CD4-positive, alpha-beta memory T cell (primary cell): Measurements from ENCODE around the gene RPL22. TPM values are rescaled to one million over a fixed set of nuclear protein-coding genes. Genes with fewer than 3 reads are reported as not detected.

ENCODE experiments used
- CTCF ChIA-PET: fragments of 350-600 bp; sonication (Branson Sonifier 250); formaldehyde crosslinking; loops from one replicate; lab custom pipeline; 2021; ENCODE audit warnings: inconsistent platforms; ENCODE audit not compliant: partially characterized antibody; lab: Charles Lee
- POLR2A ChIA-PET: fragments of 350-600 bp; sonication (Branson Sonifier 250); formaldehyde crosslinking; loops from one replicate; lab custom pipeline; 2021; ENCODE audit not compliant: partially characterized antibody; lab: Charles Lee
- DNase-seq, 5 donors: peaks; one replicate each; pipeline versions ENCODE4 v3.0.0 to v3.0.0-alpha.2; 2020 to 2022; ENCODE audit warnings: mixed read lengths in 1 of 5
- H3K27ac ChIP-seq: one replicate; pipeline ENCODE4 v1.7.0; 2013; ENCODE audit warnings: low read depth, low read length
- H3K27me3 ChIP-seq: 2 replicates; pipeline ENCODE4 v1.7.0; 2013; ENCODE audit warnings: mild to moderate bottlenecking, low read length, moderate library complexity; ENCODE audit not compliant: insufficient read depth
- H3K36me3 ChIP-seq: 2 replicates; pipeline ENCODE4 v1.7.0; 2013; ENCODE audit warnings: mild to moderate bottlenecking, low read length, moderate library complexity; ENCODE audit not compliant: insufficient read depth
- H3K4me1 ChIP-seq: 2 replicates; pipeline ENCODE4 v1.7.0; 2013; ENCODE audit warnings: mild to moderate bottlenecking, low read length, moderate library complexity; ENCODE audit not compliant: insufficient read depth
- H3K4me3 ChIP-seq, 2 donors: one replicate each; pipeline ENCODE4 v1.7.0; 2013; ENCODE audit warnings: low read length in 2 of 2, mild to moderate bottlenecking in 1 of 2
- H3K9me3 ChIP-seq, 2 donors: one replicate each; pipeline ENCODE4 v1.7.0; 2013; ENCODE audit warnings: low read length in 2 of 2, control low read depth in 1 of 2; ENCODE audit not compliant: control insufficient read depth in 1 of 2
- H3K27ac Mint-ChIP-seq, 7 donors: one replicate each; pipeline ENCODE4 v1.8.0; 2020 to 2021; ENCODE audit warnings: mixed read lengths in 7 of 7, mild to moderate bottlenecking in 6 of 7, inconsistent platforms in 3 of 7, moderate library complexity in 3 of 7
- H3K27me3 Mint-ChIP-seq, 2 donors: one replicate each; pipeline ENCODE4 v1.8.0; 2020 to 2021; ENCODE audit warnings: mixed read lengths in 2 of 2
- H3K36me3 Mint-ChIP-seq, 2 donors: one replicate each; pipeline ENCODE4 v1.8.0; 2020 to 2021; ENCODE audit warnings: mixed read lengths in 2 of 2, inconsistent platforms in 1 of 2, mild to moderate bottlenecking in 1 of 2
- H3K4me1 Mint-ChIP-seq, 4 donors: one replicate each; pipeline ENCODE4 v1.8.0; 2020 to 2021; ENCODE audit warnings: mixed read lengths in 4 of 4, mild to moderate bottlenecking in 1 of 4
- H3K4me3 Mint-ChIP-seq, 8 donors: one replicate each; pipeline ENCODE4 v1.8.0; 2020 to 2021; ENCODE audit warnings: mixed read lengths in 8 of 8, mild to moderate bottlenecking in 7 of 8, moderate library complexity in 6 of 8, inconsistent platforms in 3 of 8
- H3K9me3 Mint-ChIP-seq, 8 donors: one replicate each; pipeline ENCODE4 v1.8.0; 2020 to 2021; ENCODE audit warnings: mixed read lengths in 8 of 8, mild to moderate bottlenecking in 5 of 8, inconsistent platforms in 3 of 8, moderate library complexity in 1 of 8
- intact Hi-C: fragments of 100-400 bp; cut with micrococcal nuclease; formaldehyde crosslinking; loops from one replicate; pipeline ENCODE4 v1.15.1; 2023
- polyA plus RNA-seq, 2 donors: library from polyadenylated mRNA; unstranded; fragments of 300-500 nt; fragmentation: Illumina TruSeq; gene quantifications; one replicate each; pipeline ENCODE4 v1.2.3, GENCODE V29; 2021
- total RNA-seq, 2 experiments: library from RNA; stranded (reverse); gene quantifications; one replicate each; pipeline ENCODE4 v1.2.3, GENCODE V29; 2021

Gene RPL22
- total and polyA plus RNA-seq, 4 experiments from 2014 or later, result 215 to 503 (median 375) TPM

DNA sequence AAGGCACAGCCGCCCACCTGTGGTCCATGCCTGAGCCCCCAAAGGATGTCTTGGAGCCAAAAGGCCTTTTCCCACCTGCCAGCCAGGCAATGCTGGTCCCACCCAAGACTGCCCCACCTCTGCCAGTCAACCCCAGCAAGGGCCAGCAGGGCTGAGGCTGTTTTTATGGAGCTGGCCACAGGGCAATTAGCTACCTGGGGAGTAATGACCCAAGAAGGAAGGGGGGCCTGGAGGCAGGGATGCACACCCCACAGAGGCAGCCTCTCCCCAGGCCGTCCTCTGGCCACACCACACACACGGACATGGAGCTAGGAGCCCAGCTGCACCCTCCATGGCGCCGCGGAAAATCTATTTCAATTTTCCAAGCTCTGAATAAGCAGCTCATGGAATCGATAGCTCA lies 46.5 kb downstream of the RPL22 start:
- Mint-ChIP-seq H3K27me3 (peaks cover 2 to 9% of the 10 kb centered on the region in 2 donors), H3K4me3 (no peak overlapping the region), H3K9me3 (no peaks in the 10 kb centered on the region), H3K27ac (no peak overlapping the region), H3K4me1 (peaks cover 4 to 16% (median 5%) of the 10 kb centered on the region in 4 donors), H3K36me3 (peaks cover 0 to 1% of the 10 kb centered on the region in 2 donors)
- Histone ChIP-seq H3K27me3 (no peaks in the 10 kb centered on the region), H3K4me1 (peaks cover 20% of the 10 kb centered on the region), H3K9me3 (no peaks in the 10 kb centered on the region), H3K27ac (no peak overlapping the region), H3K4me3 (no peak overlapping the region), H3K36me3 (no peaks in the 10 kb centered on the region)
- no peak for DNase-seq
- POLR2A ChIA-PET, result no interaction called here
- CTCF ChIA-PET, result no interaction called here
- intact Hi-C loops, result no loop called here

DNA sequence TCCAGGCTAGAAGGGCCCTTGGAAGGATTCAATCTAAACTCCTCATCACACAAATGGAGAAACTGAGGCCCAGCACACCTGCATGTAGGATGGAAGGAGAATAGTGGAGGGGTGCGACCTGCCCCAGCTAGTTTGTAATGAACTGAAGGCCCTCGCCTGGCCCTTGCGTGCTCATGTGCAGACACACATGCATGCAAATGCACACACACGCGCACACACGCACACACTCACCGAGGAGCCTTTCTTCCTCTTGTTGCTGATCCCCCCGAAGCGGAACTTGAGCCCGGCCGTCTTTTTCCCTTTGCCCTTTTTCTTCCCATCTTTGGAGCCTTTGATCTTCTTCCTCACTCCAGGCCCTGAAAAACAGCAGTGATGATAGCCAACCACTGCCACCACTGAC lies 47.2 kb downstream of the RPL22 start:
- no peak overlapping the region for H3K27ac ChIP-seq
- no peaks in the 10 kb centered on the region for H3K36me3 ChIP-seq
- Mint-ChIP-seq H3K4me3 (no peak overlapping the region), H3K4me1 (peaks cover 5 to 18% (median 5%) of the 10 kb centered on the region in 4 donors), H3K27me3 (peaks cover 2 to 9% of the 10 kb centered on the region in 2 donors), H3K9me3 (no peaks in the 10 kb centered on the region), H3K36me3 (peaks cover 0 to 1% of the 10 kb centered on the region in 2 donors), H3K27ac (no peak overlapping the region)
- POLR2A ChIA-PET, result no interaction called here
- H3K27me3 ChIP-seq, result no peaks in the 10 kb centered on the region
- intact Hi-C loops, result no loop called here
- peaks cover 20% of the 10 kb centered on the region for H3K4me1 ChIP-seq
- no peak overlapping the region for H3K4me3 ChIP-seq
- H3K9me3 ChIP-seq, result no peaks in the 10 kb centered on the region
- DNase-seq, result no peak
- CTCF ChIA-PET, result no interaction called here

- DNase-seq, result no peak
- Histone ChIP-seq H3K9me3 (no peaks in the 10 kb centered on the region), H3K4me3 (no peak overlapping the region), H3K36me3 (no peaks in the 10 kb centered on the region), H3K27me3 (no peaks in the 10 kb centered on the region), H3K27ac (no peak overlapping the region), H3K4me1 (peaks cover 20% of the 10 kb centered on the region)
- Mint-ChIP-seq H3K9me3 (no peaks in the 10 kb centered on the region), H3K4me3 (peak overlapping the region in 2 of 8 donors; percentile 15 to 64), H3K27me3 (peaks cover 2 to 9% of the 10 kb centered on the region in 2 donors), H3K4me1 (peaks cover 5 to 18% (median 5%) of the 10 kb centered on the region in 4 donors), H3K27ac (no peak overlapping the region), H3K36me3 (peaks cover 0 to 1% of the 10 kb centered on the region in 2 donors)
- ChIA-PET CTCF (interaction anchor here (0.6 kb wide), 1 partner anchor 63 kb away, joined by 3 read pairs; no protein-coding TSS in a partner anchor), POLR2A (no interaction called here)
- intact Hi-C loops, result no loop called here
These were observed 48.0 kb downstream of the RPL22 start for GRCh38 chr1:6151291-6151822.

GRCh38 chr1:6150006-6150938 lies 49.1 kb downstream of the RPL22 start:
- Mint-ChIP-seq H3K36me3 (peaks cover 0 to 1% of the 10 kb centered on the region in 2 donors), H3K27ac (no peak overlapping the region), H3K9me3 (no peaks in the 10 kb centered on the region), H3K27me3 (peaks cover 2 to 9% of the 10 kb centered on the region in 2 donors), H3K4me1 (peaks cover 5 to 18% (median 5%) of the 10 kb centered on the region in 4 donors), H3K4me3 (no peak overlapping the region)
- DNase-seq, result no peak
- intact Hi-C loops, result no loop called here
- no peak overlapping the region for H3K4me3 ChIP-seq
- H3K27ac ChIP-seq, result no peak overlapping the region
- no peaks in the 10 kb centered on the region for H3K9me3 ChIP-seq
- H3K4me1 ChIP-seq, result peaks cover 20% of the 10 kb centered on the region
- CTCF ChIA-PET, result no interaction called here
- H3K36me3 ChIP-seq, result no peaks in the 10 kb centered on the region
- POLR2A ChIA-PET, result no interaction called here
- no peaks in the 10 kb centered on the region for H3K27me3 ChIP-seq

- DNase-seq, result no peak
- ChIA-PET CTCF (no interaction called here), POLR2A (no interaction called here)
- Mint-ChIP-seq H3K27me3 (peaks cover 2 to 9% of the 10 kb centered on the region in 2 donors), H3K4me3 (no peak overlapping the region), H3K4me1 (peaks cover 3 to 18% (median 5%) of the 10 kb centered on the region in 4 donors), H3K27ac (no peak overlapping the region), H3K36me3 (peaks cover 0 to 1% of the 10 kb centered on the region in 2 donors), H3K9me3 (no peaks in the 10 kb centered on the region)
- H3K4me3 ChIP-seq, result no peak overlapping the region
- no peaks in the 10 kb centered on the region for H3K9me3 ChIP-seq
- peaks cover 15% of the 10 kb centered on the region for H3K4me1 ChIP-seq
- no peaks in the 10 kb centered on the region for H3K27me3 ChIP-seq
- H3K36me3 ChIP-seq, result no peaks in the 10 kb centered on the region
- intact Hi-C loops, result no loop called here
- no peak overlapping the region for H3K27ac ChIP-seq
These were observed 49.8 kb downstream of the RPL22 start for GRCh38 chr1:6149597-6149996.

DNA sequence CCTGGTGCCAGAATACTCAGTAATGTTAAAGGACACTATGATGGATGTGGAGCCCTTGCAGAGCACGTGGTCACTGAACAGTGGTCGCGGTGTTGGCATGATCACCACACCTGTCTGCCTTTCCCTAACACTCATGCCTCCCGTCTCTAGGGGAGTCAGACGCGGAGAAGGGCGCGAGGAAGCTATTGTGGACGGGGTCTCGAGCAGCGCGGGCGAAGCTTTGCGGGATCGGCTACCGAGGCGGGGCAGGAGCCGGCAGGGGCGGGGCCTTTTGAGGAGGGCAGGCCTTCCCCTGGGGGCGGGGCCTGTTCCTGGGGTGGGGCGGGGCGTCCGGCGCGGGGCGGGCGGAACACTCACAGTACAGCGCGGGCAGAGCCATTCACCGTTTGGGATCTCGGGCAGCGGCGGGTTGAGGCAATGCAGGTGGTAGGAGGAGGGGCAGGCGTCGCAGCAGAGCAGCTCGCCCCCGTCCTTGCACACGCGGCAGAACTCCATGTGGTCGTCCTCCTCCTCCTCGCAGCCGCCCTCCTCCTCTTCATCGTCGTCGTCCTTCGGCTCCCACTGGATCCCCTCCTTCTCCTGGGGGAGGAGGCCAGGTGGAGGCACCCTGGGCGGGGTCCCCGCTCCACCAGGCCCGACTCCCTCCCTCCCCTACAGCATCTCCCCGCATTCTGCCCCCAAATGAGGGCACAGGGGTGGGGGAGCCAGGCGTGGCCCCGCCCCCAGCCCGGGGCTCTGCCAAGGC lies 50.7 kb downstream of the RPL22 start:
- Histone ChIP-seq H3K9me3 (no peaks in the 10 kb centered on the region), H3K27me3 (no peaks in the 10 kb centered on the region), H3K36me3 (no peaks in the 10 kb centered on the region), H3K4me1 (peaks cover 10% of the 10 kb centered on the region), H3K27ac (no peak overlapping the region), H3K4me3 (peak overlapping the region in 1 of 2 donors; percentile 41)
- intact Hi-C loops, result no loop called here
- Mint-ChIP-seq H3K27ac (peak overlapping the region in 1 of 7 donors; percentile 61), H3K27me3 (peaks cover 2 to 9% of the 10 kb centered on the region in 2 donors), H3K9me3 (no peaks in the 10 kb centered on the region), H3K4me1 (peaks cover 3 to 14% (median 5%) of the 10 kb centered on the region in 4 donors), H3K36me3 (peaks cover 0 to 1% of the 10 kb centered on the region in 2 donors), H3K4me3 (peak overlapping the region; percentile 64 to 82 (median 77))
- CTCF ChIA-PET, result no interaction called here
- DNase-seq, result peak; percentile 41 to 61 (median 47)
- POLR2A ChIA-PET, result no interaction called here
